SU-DHL-6 (cell line): ENCODE measurements around the gene RPS6KA3.

Experiments
- H2AFZ ChIP-seq: fragments of 200-600 bp; sonication (generic); 2 replicates; pipeline ENCODE4 v1.6.1; 2014; ENCODE audit warnings: low read depth, mild to moderate bottlenecking, moderate library complexity, mixed read lengths, antibody characterized with exemption, low read length; ENCODE audit not compliant: severe bottlenecking
- H3F3A ChIP-seq: fragments of 200-600 bp; shearing (Covaris generic); 2 replicates; pipeline ENCODE4 v1.6.0; 2016; ENCODE audit warnings: antibody characterized with exemption, mild to moderate bottlenecking; ENCODE audit not compliant: insufficient read depth
- H3K27ac ChIP-seq: fragments of 200-600 bp; sonication (generic); 2 replicates; pipeline ENCODE4 v1.5.1; 2016; ENCODE audit warnings: low read depth, mild to moderate bottlenecking, low read length, moderate library complexity, mixed read lengths
- H3K27me3 ChIP-seq: fragments of 200-600 bp; sonication (generic), shearing (Covaris generic); 2 replicates; pipeline ENCODE4 v1.6.0; 2014; ENCODE audit warnings: mild to moderate bottlenecking, low read length
- H3K36me3 ChIP-seq: fragments of 200-600 bp; sonication (generic); 2 replicates; pipeline ENCODE4 v1.6.1; 2014; ENCODE audit warnings: mild to moderate bottlenecking, low read length, mixed read lengths
- H3K4me2 ChIP-seq: fragments of 300-600, 200-600 bp; shearing (Covaris generic), sonication (generic); 2 replicates; pipeline ENCODE4 v1.6.0; 2014; ENCODE audit warnings: low read length, low read depth, mild to moderate bottlenecking; ENCODE audit not compliant: poor library complexity, severe bottlenecking
- H3K4me3 ChIP-seq: fragments of 200-600 bp; sonication (generic); 2 replicates; pipeline ENCODE4 v1.5.1; 2014; ENCODE audit warnings: antibody characterized with exemption, low read length, mild to moderate bottlenecking, mixed read lengths; ENCODE audit not compliant: insufficient read depth, poor library complexity, severe bottlenecking
- H3K79me2 ChIP-seq: fragments of 200-600 bp; sonication (generic); 2 replicates; pipeline ENCODE4 v1.6.1; 2014; ENCODE audit warnings: mild to moderate bottlenecking, low read length, moderate library complexity; ENCODE audit not compliant: insufficient read depth
- H3K9ac ChIP-seq: fragments of 200-600 bp; sonication (generic); 2 replicates; pipeline ENCODE4 v1.7.0; 2014; ENCODE audit warnings: mild to moderate bottlenecking, low read length
- H3K9me2 ChIP-seq: fragments of 200-600 bp; sonication (generic); replicated peaks from 2 replicates; pipeline ENCODE4 v1.6.1; 2014; ENCODE audit warnings: low read length; ENCODE audit not compliant: insufficient read depth
- H3K9me3 ChIP-seq: fragments of 200-600 bp; sonication (generic); 2 replicates; pipeline ENCODE4 v1.6.1; 2014; ENCODE audit warnings: low read length, mixed read lengths; ENCODE audit not compliant: insufficient read depth
- H4K20me1 ChIP-seq: fragments of 200-600 bp; sonication (generic); 2 replicates; pipeline ENCODE4 v1.6.1; 2014; ENCODE audit warnings: low read depth, mild to moderate bottlenecking, antibody characterized with exemption, low read length, moderate library complexity, mixed read lengths
- CTCF ChIP-seq: fragments of 200-600 bp; sonication (generic); IDR thresholded peaks from one replicate; pipeline ENCODE4 v1.5.1; 2017; ENCODE audit warnings: antibody characterized with exemption, mild to moderate bottlenecking, low read length, moderate library complexity; ENCODE audit not compliant: insufficient read depth, poor library complexity, severe bottlenecking
- EZH2phosphoT487 ChIP-seq: fragments of 200-600 bp; sonication (generic), shearing (Covaris generic); conservative IDR thresholded peaks from 2 replicates; pipeline ENCODE4 v1.6.1; 2018; ENCODE audit warnings: mild to moderate bottlenecking, antibody characterized with exemption, low read length, moderate library complexity, mixed read lengths

Gene RPS6KA3

DNA sequence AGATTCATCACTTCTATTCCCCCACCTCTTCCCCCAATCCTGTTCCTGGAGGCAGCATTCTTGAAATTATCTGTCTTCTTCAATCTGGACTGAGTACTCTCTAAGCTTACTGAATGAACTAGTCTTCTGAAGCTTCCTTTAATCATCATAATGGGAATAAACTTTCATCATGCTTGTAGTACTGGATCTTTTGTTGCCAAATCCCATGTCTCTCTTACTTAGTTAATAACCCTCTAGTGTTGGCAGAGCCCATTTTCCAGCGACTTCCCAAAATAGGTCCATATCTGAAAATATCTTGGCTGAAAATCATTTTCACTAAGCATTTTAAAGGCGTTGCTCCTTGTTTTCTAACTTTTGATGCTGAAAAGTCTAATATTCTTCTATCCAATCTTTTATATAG is 39.6 kb downstream of the RPS6KA3 start:
- Histone ChIP-seq H3K36me3 (no peaks in the 10 kb centered on the region), H3K9me3 (no peaks in the 10 kb centered on the region), H3K27ac (no peak overlapping the region), H4K20me1 (no peaks in the 10 kb centered on the region), H2AFZ (no peak overlapping the region), H3K79me2 (no peaks in the 10 kb centered on the region), H3K9me2 (no peaks in the 10 kb centered on the region), H3K4me3 (no peak overlapping the region), H3F3A (no peaks in the 10 kb centered on the region), H3K4me2 (no peak overlapping the region), H3K9ac (no peak overlapping the region), H3K27me3 (no peaks in the 10 kb centered on the region)
- TF ChIP-seq EZH2phosphoT487 (no peak), CTCF (no peak)

DNA sequence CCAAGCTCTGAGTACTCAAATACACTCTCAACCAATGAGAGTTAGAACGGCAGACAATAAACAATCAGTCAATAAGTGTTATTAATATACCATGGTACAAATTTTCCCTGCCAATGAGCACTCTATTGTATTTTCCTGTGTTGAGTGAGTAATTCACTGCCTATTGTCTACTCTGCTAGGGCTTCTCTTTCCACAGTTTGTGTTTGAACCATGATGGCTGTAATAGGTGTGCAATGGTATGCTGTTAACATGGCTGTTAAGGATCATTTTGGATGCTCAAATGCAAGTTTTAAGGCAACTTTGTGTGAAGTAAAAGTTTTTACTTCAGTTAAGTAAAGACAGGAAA is 41.2 kb downstream of the RPS6KA3 start:
- H3K4me3 ChIP-seq = no peak overlapping the region
- H3K27me3 ChIP-seq = no peaks in the 10 kb centered on the region

DNA sequence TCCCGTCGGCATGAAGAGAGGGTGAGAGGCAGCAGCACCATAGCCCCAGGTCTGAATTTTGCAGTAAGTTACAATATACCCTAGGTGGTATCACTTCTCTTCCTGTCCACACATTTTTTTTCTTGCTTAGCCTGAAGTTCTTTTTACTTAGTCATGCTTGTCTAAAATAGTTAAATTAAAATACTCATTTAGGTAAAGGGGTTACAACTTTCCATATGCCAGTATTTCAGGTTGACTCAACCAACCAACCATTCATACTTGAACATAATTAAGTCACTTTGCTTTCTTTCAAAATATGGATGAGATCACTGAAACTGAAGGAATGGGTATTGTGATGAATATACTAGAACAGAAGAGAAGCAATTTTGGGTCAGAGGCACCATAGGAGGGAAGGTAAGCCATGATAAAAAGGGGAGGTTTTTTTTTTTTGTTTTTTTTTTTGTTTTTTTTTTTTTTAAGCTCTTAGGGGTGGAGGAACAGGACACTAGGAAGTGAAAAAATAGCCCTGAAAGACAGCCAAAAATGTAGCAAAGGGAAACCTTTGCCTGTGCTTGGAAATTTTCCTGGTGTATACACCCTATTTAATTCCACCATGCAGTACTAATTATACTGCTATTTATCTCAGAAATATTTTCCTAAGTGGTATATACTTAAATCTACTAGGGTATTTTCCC is 41.8 kb downstream of the RPS6KA3 start:
- Histone ChIP-seq H3K27ac (no peak overlapping the region), H2AFZ (no peak overlapping the region), H3K4me3 (no peak overlapping the region), H3K27me3 (no peaks in the 10 kb centered on the region), H3K9me3 (no peaks in the 10 kb centered on the region), H3K79me2 (no peaks in the 10 kb centered on the region), H4K20me1 (no peaks in the 10 kb centered on the region), H3K4me2 (no peak overlapping the region), H3F3A (no peaks in the 10 kb centered on the region; the same call in 1 of the 2 replicates), H3K9me2 (no peaks in the 10 kb centered on the region), H3K36me3 (no peaks in the 10 kb centered on the region), H3K9ac (no peak overlapping the region)
- no peak for TF ChIP-seq CTCF
- no peak for TF ChIP-seq EZH2phosphoT487

More for the DNA sequence above, 41.2 kb downstream of the RPS6KA3 start:
- TF ChIP-seq CTCF = no peak
- TF ChIP-seq EZH2phosphoT487 = no peak
- no peak overlapping the region for H3K9ac ChIP-seq
- no peak overlapping the region for H3K4me2 ChIP-seq
- no peaks in the 10 kb centered on the region for H3K9me3 ChIP-seq
- H3K9me2 ChIP-seq = no peaks in the 10 kb centered on the region
- H4K20me1 ChIP-seq = no peaks in the 10 kb centered on the region
- H3K27ac ChIP-seq = no peak overlapping the region
- H3K79me2 ChIP-seq = no peaks in the 10 kb centered on the region
- no peaks in the 10 kb centered on the region for H3K36me3 ChIP-seq
- H3F3A ChIP-seq = no peaks in the 10 kb centered on the region; the same call in 1 of the 2 replicates
- no peak overlapping the region for H2AFZ ChIP-seq
